ENCODE measurements around the gene PLCL2. TPM values are rescaled to one million over a fixed set of nuclear protein-coding genes. Genes with fewer than 3 reads are reported as not detected.
"Not testable (repeated sequence)": the region's sequence is repeated elsewhere in the genome, so short reads cannot be mapped to it uniquely, and the experiment has no call there.

Gene PLCL2
- total and polyA plus RNA-seq, 12 donors, result 4.5 to 44.0 (median 27.1) TPM

DNA sequence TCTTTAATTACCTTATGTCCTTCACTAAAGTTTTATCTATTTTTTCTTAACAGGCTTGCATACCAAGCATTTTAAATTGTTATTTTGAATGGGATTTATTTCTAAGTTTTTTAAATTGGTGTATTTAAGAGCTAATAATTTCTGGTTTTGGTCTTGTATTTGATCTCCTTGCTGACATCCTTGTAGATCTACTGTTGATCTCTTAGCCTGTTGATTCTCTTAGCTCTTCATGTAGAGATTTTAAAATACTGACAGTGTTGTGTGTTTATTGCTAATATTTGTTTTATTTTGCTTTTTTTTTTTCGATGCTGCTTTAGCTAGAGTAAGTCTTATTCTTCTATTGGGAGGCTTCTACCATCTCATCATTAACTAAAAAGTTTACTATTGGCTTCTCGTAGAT is 65.5 kb downstream of the PLCL2 start:
- no peaks in the 10 kb centered on the region for H3K9me3 ChIP-seq (replicated peaks in 1 of 3)
- no peak for TF ChIP-seq POLR2A (IDR thresholded peaks at IDR 0.05)
- H3K27me3 ChIP-seq, result no peaks in the 10 kb centered on the region
- no peak overlapping the region for H3K4me3 ChIP-seq
- no peaks in the 10 kb centered on the region for H3K36me3 ChIP-seq (replicated peaks in 1 of 2)
- 92 to 100% (median 98%) methylated on average over 2 of the region's 2 CpGs for WGBS, 4 donors
- H3K4me1 ChIP-seq (replicated peaks in 1 of 2), result no peaks in the 10 kb centered on the region
- intact Hi-C loops (cut with DNase I), result no loop called here
- no peak for DNase-seq
- H3K27ac ChIP-seq, result no peak overlapping the region

DNA sequence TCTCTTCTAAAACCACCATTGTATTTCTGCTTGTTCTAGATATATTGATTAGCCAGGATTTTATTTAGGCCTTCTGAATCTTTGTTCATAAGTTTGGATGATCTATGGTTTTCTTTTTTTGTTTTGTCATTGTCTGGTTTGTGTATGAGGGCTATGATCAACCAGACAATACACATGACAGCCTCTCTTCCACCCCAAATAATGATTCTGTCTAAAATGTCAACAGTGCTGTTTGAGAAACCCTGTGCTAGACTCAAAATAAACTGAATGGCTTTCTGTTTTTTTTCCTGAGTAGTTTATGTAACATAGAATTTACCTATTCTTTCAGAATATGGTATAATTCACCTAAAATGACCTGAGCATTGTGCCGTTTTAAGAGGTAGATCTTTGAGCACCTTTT is 66.1 kb downstream of the PLCL2 start:
- H3K9me3 ChIP-seq (replicated peaks in 1 of 3), result no peaks in the 10 kb centered on the region
- no peak overlapping the region for H3K27ac ChIP-seq
- H3K36me3 ChIP-seq (replicated peaks in 1 of 2), result no peaks in the 10 kb centered on the region
- 86 to 91% (median 90%) methylated on average over 1 of the region's 1 CpG for WGBS, 4 donors
- no peak for DNase-seq
- H3K27me3 ChIP-seq, result no peaks in the 10 kb centered on the region
- no peak overlapping the region for H3K4me3 ChIP-seq
- H3K4me1 ChIP-seq (replicated peaks in 1 of 2), result no peaks in the 10 kb centered on the region
- TF ChIP-seq, protein P1, sequence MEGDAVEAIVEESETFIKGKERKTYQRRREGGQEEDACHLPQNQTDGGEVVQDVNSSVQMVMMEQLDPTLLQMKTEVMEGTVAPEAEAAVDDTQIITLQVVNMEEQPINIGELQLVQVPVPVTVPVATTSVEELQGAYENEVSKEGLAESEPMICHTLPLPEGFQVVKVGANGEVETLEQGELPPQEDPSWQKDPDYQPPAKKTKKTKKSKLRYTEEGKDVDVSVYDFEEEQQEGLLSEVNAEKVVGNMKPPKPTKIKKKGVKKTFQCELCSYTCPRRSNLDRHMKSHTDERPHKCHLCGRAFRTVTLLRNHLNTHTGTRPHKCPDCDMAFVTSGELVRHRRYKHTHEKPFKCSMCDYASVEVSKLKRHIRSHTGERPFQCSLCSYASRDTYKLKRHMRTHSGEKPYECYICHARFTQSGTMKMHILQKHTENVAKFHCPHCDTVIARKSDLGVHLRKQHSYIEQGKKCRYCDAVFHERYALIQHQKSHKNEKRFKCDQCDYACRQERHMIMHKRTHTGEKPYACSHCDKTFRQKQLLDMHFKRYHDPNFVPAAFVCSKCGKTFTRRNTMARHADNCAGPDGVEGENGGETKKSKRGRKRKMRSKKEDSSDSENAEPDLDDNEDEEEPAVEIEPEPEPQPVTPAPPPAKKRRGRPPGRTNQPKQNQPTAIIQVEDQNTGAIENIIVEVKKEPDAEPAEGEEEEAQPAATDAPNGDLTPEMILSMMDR (IDR thresholded peaks at IDR 0.05), result no peak
- TF ChIP-seq POLR2A (IDR thresholded peaks at IDR 0.05), result no peak
- intact Hi-C loops (cut with DNase I), result no loop called here

DNA sequence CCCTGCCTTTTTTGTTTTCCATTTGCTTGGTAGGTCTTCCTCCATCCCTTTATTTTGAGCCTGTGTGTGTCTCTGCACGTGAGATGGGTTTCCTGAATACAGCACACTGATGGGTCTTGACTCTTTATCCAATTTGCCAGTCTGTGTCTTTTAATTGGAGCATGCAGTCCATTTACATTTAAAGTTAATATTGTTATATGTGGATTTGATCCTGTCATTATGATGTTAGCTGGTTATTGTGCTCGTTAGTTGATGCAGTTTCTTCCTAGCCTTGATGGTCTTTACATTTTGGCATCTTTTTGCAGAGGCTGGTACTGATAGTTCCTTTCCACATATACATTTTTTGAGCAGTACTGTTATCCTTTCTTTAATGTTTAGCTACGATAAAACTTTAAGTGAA is 73.1 kb downstream of the PLCL2 start:
- H3K4me1 ChIP-seq (replicated peaks in 1 of 2); H3K27me3 ChIP-seq; DNase-seq; H3K4me3 ChIP-seq; H3K27ac ChIP-seq; H3K36me3 ChIP-seq (replicated peaks in 1 of 2); intact Hi-C loops (cut with DNase I); H3K9me3 ChIP-seq (replicated peaks in 1 of 3): not testable (repeated sequence)
- WGBS, 4 donors, result 86 to 96% (median 93%) methylated on average over 3 of the region's 3 CpGs

DNA sequence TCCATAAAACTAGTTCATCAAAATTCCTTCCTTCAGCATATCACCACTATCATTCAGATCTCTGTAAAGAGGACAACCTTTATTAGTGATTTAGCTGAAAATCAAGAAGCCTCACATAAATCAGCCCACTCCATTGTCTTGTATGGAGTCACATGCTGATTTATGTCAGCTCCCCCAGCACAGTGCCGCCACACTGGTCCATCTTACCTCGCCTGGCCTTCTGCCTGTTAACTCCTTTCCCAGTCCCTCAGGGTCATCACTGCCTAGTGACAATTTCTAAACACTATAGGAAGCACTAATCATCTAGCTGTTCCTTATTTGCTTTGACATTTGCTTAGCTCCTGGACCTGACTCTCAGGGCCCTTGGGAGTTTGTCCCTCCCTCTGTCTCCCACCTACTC is 75.4 kb downstream of the PLCL2 start:
- Histone ChIP-seq H3K4me1 (replicated peaks in 1 of 2) (no peaks in the 10 kb centered on the region), H3K27ac (no peak overlapping the region), H3K4me3 (no peak overlapping the region), H3K36me3 (replicated peaks in 1 of 2) (no peaks in the 10 kb centered on the region), H3K9me3 (replicated peaks in 1 of 3) (no peaks in the 10 kb centered on the region), H3K27me3 (no peaks in the 10 kb centered on the region)
- TF ChIP-seq, protein P1 (IDR thresholded peaks at IDR 0.05), result no peak
- TF ChIP-seq POLR2A (IDR thresholded peaks at IDR 0.05), result no peak
- no peak for DNase-seq
- 82 to 92% (median 90%) methylated on average over 2 of the region's 2 CpGs for WGBS, 4 donors
- intact Hi-C loops (cut with DNase I), result no loop called here

DNA sequence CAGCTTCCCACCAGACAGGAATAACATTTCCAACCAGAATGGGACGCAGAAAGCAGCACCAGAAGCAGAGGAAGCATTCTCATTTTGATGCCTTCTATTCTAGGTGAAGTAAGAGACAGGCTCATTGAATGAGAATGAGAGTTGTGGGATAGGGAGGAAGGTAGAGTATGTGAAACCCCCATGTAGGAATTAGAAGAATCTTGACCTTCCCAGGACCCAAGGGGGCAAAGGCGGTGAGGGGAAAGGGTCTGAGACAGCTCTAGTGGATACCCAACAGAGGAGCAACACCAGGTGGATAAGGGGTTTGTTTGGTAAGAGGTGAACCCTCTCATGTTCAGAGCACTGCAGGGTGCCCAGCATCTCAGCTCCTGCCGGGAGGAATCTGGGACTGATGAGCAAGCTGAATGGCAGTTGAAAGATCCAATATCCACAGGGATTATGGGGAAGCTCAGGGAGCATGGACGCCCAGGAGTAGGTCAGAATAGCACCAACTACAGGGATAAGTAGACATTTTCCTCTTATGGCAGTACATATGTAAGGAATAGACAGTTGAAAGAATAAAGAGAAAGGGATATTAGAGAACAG is 77.0 kb downstream of the PLCL2 start:
- DNase-seq, result no peak
- 86 to 91% (median 88%) methylated on average over 4 of the region's 4 CpGs for WGBS, 4 donors
- Histone ChIP-seq H3K27me3 (no peaks in the 10 kb centered on the region), H3K4me3 (no peak overlapping the region), H3K4me1 (replicated peaks in 1 of 2) (no peaks in the 10 kb centered on the region), H3K27ac (no peak overlapping the region), H3K9me3 (replicated peaks in 1 of 3) (no peaks in the 10 kb centered on the region), H3K36me3 (replicated peaks in 1 of 2) (no peaks in the 10 kb centered on the region)
- intact Hi-C loops (cut with DNase I), result no loop called here
- TF ChIP-seq, protein P1 (IDR thresholded peaks at IDR 0.05), result no peak
- no peak for TF ChIP-seq POLR2A (IDR thresholded peaks at IDR 0.05)
